Ureter (tissue), 1 donor: ENCODE results near the gene MESD. TPM values are rescaled to one million over a fixed set of nuclear protein-coding genes. Genes with fewer than 3 reads are reported as not detected.

ENCODE experiments used
- DNase-seq: peaks from one replicate; pipeline ENCODE4 v3.0.0-alpha.2; 2020; ENCODE audit warnings: low spot score
- total RNA-seq: library from RNA; stranded (reverse); gene quantifications from one replicate; pipeline ENCODE4 v1.2.4, GENCODE V29; 2023
- donor health status: DM: yes; HTN: yes; CAD: no.

MESD gene
- total RNA-seq, 1 donor from 2014 or later: 37.6 TPM

- DNase-seq: no peak
Measured at GRCh38 chr15:81015621-81016488, 26.2 kb upstream of the MESD start.

GRCh38 chr15:81014446-81015093 lies 25.0 kb upstream of the MESD start:
- no peak for DNase-seq

GRCh38 chr15:81013396-81013929 lies 23.8 kb upstream of the MESD start:
- DNase-seq: no peak

- no peak for DNase-seq
Measured at GRCh38 chr15:81012588-81012987, 23.0 kb upstream of the MESD start.

- DNase-seq: no peak
Measured at GRCh38 chr15:81011593-81011992, 22.0 kb upstream of the MESD start.

GRCh38 chr15:81010086-81010485 lies 20.5 kb upstream of the MESD start:
- no peak for DNase-seq

GRCh38 chr15:81008312-81008711 lies 18.7 kb upstream of the MESD start:
- no peak for DNase-seq

GRCh38 chr15:81007428-81008064 lies 17.9 kb upstream of the MESD start:
- DNase-seq: no peak

GRCh38 chr15:81006124-81006523 lies 16.5 kb upstream of the MESD start:
- no peak for DNase-seq

- no peak for DNase-seq
Measured at GRCh38 chr15:81003097-81003350, 13.4 kb upstream of the MESD start.

GRCh38 chr15:81002331-81003096 lies 12.9 kb upstream of the MESD start:
- no peak for DNase-seq

- DNase-seq: no peak
Measured at GRCh38 chr15:81002009-81002330, 12.4 kb upstream of the MESD start.

GRCh38 chr15:81001152-81002008 lies 11.8 kb upstream of the MESD start:
- peak; percentile 65 for DNase-seq

GRCh38 chr15:81000624-81001151 lies 11.1 kb upstream of the MESD start, which contains the start of gene TLNRD1:
Gene TLNRD1, plus strand, starts transcription at chr15:81000923. Its CDS starts 1,349 bp downstream, at chr15:81002272.
- peak; percentile 94 for DNase-seq

- DNase-seq: no peak
Measured at GRCh38 chr15:81000144-81000623, 10.6 kb upstream of the MESD start.

GRCh38 chr15:80999623-81000036 lies 10.0 kb upstream of the MESD start:
- DNase-seq: peak; percentile 69

- DNase-seq: no peak
Measured at GRCh38 chr15:80998251-80998650, 8.6 kb upstream of the MESD start.

GRCh38 chr15:80997692-80998091 lies 8.1 kb upstream of the MESD start:
- DNase-seq: no peak

GRCh38 chr15:80996247-80996646 lies 6.6 kb upstream of the MESD start:
- DNase-seq: no peak

- no peak for DNase-seq
Measured at GRCh38 chr15:80992441-80992840, 2.8 kb upstream of the MESD start.

GRCh38 chr15:80992006-80992405 lies 2.4 kb upstream of the MESD start:
- DNase-seq: no peak
